ENCODE data around the gene KCNK10.

DNA sequence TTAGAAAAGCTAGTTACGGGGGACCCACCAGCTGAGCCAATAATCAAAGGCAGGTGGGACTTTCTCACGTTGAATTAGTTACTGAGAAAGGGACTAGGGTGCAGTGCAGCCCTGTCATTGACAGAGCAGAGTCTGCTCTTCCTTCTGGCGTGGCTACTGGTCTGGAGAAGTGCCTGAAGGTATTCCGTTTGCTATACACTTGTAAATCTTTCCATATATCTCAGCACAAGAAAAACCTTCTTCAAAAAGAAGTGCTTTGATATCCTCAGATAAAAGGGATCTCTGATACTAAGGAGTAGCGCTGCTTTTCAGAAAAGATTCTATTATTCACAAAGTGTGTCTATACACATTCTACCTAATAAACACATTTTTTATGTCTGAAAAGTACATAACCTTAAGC is 91.5 kb downstream of the KCNK10 start:
- TF ChIP-seq, protein P1, sequence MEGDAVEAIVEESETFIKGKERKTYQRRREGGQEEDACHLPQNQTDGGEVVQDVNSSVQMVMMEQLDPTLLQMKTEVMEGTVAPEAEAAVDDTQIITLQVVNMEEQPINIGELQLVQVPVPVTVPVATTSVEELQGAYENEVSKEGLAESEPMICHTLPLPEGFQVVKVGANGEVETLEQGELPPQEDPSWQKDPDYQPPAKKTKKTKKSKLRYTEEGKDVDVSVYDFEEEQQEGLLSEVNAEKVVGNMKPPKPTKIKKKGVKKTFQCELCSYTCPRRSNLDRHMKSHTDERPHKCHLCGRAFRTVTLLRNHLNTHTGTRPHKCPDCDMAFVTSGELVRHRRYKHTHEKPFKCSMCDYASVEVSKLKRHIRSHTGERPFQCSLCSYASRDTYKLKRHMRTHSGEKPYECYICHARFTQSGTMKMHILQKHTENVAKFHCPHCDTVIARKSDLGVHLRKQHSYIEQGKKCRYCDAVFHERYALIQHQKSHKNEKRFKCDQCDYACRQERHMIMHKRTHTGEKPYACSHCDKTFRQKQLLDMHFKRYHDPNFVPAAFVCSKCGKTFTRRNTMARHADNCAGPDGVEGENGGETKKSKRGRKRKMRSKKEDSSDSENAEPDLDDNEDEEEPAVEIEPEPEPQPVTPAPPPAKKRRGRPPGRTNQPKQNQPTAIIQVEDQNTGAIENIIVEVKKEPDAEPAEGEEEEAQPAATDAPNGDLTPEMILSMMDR (conservative IDR thresholded peaks at IDR 0.05): no peak
- no peak for TF ChIP-seq ZFX (IDR thresholded peaks at IDR 0.05)
